ENCODE data around the gene ARMH4.
A peak's percentile ranks its signal among the peaks of the same experiment; 100 is the strongest.

Gene ARMH4

GRCh38 chr14:58098507-58098906 lies 53.5 kb downstream of the ARMH4 start:
- DNase-seq: peak; percentile 20

DNA sequence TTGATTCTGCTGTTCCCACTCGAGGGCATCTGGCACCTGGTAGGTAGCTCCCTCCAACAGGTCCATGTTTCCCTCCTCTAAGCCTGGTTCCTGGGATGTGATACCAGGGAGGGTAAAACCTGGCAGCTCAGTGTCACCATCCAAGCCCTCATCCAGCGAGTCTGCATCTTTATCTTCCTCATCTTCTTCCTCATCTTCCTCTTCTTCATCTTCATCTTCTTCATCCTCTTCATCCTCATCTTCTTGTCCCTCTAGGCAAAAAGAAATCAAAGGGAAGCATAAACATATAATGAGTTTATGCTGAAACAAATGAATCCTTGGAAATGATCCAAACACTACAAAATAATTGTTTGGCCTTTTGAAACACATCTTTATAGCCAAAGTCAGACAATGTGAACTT lies 55.3 kb downstream of the ARMH4 start:
- DNase-seq: no peak

DNA sequence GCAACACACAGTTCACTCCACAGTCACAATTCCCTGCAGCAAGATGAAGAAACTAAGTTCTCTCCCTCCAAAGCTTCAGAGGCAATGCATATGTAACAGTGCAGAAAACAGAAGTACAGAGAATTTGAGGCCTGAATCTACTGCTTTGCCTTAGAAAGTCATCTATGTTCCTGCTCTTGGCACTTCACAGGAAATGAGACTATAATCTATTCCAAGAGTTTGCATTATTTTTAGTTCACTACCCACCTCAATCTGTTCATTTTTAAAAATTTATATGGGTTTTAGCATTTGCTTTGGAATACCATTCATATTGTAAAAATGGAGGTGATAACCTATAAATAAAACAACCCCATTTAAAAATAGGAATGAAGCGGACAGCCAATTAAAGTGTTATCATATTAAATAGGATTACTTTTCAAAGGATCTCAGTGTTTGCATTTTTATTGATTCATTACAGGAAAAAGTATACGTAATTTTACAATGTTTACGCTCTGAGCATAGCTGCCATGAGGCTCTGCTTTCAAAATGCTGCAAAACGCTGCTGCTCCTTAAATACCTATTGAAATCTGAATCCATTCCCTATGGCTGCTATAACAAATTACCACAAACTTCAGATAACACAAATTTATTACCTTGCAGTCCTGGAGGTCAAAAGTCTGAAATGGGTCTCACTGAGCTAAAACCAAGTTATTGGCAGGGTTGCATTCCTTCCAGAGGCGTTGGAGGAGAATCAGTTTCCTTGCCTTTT lies 60.0 kb downstream of the ARMH4 start:
- no peak for DNase-seq

- DNase-seq: no peak
Measured at GRCh38 chr14:58089612-58090011, 62.4 kb downstream of the ARMH4 start.

DNA sequence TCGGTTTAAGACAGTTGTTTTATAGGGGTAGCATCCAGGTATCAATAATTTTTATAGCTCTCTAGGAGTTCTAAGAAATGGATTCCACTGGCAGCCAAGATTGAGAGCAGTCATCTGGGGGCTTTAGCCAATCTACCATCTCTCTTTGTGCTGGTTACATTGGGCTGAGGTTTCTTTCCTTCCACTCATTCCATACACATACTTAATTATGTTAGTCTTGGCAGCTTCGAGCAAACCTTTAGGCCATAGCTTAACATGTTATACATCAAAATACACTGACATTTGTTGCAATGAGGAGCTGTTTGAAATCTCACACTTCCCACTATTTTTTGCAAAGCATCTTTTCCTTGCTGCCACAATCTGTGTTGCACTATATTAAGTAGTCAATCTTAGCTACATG lies 63.1 kb downstream of the ARMH4 start:
- DNase-seq: no peak

GRCh38 chr14:58085877-58086276 lies 66.1 kb downstream of the ARMH4 start:
- DNase-seq: no peak

DNA sequence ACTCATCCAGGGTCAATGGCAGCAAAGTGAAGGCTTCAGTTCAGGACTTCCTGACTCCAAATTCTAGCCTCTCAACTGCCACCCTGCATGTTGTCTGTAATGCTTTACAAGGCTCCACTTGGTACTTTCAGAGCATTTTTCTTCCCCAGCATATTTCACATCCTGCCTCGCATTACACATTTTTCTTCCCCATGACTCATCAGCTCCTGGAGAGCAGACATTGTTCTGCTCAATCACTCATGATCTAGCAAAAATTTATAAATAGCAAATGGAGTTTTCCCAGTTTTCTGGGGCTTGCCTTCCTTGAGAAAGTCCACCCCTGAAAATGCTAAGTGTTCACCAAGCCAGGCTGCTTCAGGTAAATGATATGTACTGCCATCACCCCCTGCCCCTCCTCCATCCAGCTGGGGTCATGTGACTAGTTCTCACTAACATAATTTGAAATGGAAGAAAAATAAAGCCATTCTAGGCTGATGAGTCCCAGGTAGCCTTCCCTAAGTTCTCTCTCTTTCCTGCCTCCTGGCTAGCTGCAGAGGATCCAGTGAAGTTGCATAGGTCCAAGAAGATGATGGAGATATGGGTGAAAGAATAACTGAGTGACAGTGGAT lies 69.4 kb downstream of the ARMH4 start:
- DNase-seq: no peak

- no peak for DNase-seq
Measured at GRCh38 chr14:58082011-58082410, 70.0 kb downstream of the ARMH4 start.

DNA sequence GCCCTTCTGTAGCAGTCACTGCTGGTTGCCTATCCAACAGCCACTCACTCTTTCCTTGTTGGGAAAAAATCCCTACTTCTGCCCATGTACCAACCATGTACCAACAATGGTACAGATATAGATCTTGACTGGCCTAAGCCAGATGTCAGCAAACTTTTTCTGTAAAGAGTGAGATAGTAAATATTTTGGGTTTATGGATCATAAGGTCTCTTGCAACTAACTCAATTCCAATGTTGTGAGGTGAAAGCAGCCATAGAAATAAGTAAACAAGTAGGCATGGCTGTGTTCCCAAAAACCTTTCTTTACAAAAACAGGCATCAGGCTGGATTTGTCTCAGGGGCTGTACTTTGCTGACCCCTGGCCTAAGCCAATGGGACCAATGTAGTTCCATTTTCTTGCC lies 73.5 kb downstream of the ARMH4 start:
- DNase-seq: no peak

DNA sequence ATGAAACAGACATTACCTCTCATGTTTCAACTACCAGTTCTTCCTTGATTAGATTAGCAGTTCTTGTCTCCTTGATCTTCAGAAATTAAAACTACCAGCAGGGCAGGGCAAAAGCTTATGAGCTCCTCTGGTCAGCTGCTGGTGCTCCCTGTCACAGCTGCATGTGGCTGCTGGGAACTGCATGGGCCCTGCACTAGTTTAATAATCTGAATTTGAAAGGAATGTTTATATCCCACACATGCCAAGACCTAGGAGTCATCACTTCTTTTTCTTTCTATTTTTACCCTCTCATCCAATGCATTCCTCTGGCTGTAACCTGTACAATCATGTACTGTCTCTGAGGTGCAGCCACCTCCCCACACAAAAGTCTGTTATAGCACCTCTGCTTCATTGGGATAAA lies 73.9 kb downstream of the ARMH4 start:
- no peak for DNase-seq

- no peak for DNase-seq
Measured at GRCh38 chr14:58077621-58078020, 74.4 kb downstream of the ARMH4 start.

GRCh38 chr14:58073516-58073915 lies 78.5 kb downstream of the ARMH4 start:
- DNase-seq: no peak

GRCh38 chr14:58072288-58073071 lies 79.5 kb downstream of the ARMH4 start:
- DNase-seq: peak; percentile 64

GRCh38 chr14:58071341-58071740 lies 80.7 kb downstream of the ARMH4 start:
- DNase-seq: no peak

- DNase-seq: no peak
Measured at GRCh38 chr14:58068306-58068705, 83.7 kb downstream of the ARMH4 start.

DNA sequence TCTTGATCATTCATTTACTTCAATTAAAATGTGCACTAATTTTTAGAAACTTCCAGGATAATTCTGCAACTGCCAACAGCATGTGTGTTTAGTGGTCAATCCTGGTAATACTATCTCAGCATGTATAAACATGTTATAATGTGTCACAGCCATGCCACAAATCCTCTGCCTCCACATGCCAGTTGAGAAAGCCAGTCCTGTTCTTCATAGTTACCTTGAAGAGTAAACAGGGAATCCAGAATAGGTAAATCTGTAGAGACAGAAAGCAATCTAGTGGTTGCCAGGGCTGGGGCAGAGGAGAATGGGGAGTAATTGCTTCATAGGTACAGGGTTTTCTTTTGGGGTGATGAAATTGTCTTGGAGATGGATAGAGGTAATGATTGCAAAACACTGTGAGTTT lies 85.9 kb downstream of the ARMH4 start:
- no peak for DNase-seq

DNA sequence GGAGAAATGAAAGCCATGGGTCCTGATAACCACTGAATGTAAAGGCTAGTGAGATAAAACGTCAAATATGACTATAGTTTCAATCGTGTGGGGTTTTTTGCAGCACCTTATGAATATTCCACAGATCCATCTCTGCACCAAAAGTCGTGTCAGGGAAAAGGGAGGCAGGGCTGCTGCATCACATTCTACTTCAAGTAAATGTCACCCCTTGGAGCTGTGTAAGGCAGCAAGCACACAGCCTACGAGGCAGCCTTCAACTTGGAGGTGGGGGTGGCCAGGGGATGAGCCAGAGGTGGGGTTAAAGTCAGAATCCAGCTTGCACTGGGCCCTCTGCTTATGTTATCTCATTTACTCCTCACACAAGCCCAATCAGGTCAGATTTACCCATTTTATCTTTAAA lies 90.4 kb downstream of the ARMH4 start:
- DNase-seq: no peak

DNA sequence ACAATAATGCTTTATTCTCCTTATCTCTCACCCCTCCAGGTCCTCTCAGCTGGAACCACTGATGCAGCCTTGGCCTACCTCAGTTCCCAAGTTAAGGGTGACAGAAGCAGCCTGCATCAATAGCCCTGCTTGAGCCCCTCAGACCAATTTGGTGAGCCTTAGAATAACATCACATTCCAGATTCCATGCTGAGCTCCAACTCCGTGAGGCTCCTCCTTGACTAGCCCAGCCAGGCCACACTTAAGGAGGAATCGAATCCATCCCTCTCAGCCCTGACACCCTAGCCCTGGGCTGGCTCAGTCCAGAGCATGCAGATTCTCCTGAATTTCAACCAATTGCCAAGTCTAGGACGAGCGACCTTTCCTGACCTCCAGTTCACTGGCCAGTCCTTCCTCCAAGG lies 91.1 kb downstream of the ARMH4 start:
- no peak for DNase-seq

- no peak for DNase-seq
Measured at GRCh38 chr14:58060077-58060476, 91.9 kb downstream of the ARMH4 start.

GRCh38 chr14:58059126-58059525 lies 92.9 kb downstream of the ARMH4 start:
- DNase-seq: no peak

- no peak for DNase-seq
Measured at GRCh38 chr14:58055497-58056010, 96.5 kb downstream of the ARMH4 start.

DNA sequence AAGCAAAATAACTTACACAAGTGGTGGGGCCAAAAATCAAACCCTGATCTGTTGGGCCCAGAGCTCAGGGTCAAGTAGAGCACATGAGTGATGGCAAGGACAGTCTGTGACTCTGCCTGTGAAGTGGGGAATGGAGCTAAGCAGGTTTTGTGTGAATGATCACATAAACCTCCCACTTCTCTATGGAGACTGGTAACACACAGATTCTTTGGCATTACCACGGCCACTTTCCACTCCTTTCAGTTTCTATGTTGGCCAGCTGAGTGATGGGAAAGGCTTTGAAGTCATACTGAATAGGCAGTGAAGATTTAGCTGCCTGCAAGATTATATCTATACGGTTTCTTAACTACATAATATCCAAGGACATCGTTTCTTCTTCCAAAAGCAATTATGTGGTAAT lies 97.9 kb downstream of the ARMH4 start:
- no peak for DNase-seq

DNA sequence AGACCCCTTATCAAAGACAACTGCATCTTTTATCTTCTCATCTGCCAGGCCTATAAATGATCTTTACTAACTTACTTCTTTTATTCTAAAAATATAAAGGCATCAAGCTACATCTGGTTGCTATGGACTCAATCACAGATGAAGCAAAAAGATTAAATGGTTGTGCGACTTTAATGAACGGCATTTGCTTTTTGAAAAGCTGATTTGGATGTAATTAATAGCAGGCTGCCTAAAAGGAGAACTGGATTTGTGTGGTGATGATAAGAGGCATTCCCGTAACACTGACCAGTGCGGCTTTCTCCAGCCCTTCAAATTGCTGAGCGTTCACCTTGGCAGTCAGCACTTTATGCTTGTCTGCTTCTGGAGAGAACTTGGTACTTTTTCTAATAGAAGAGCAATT lies 103.8 kb downstream of the ARMH4 start:
- DNase-seq: no peak

- no peak for DNase-seq
Measured at GRCh38 chr14:58027904-58028303, 124.1 kb downstream of the ARMH4 start.
